ENCODE results near the gene CNBP. TPM values are rescaled to one million over a fixed set of nuclear protein-coding genes. Genes with fewer than 3 reads are reported as not detected.

CNBP gene
- total and polyA plus RNA-seq, 9 of the 15 experiments (the other 6 are each of a cell fraction or from before 2014, with no cell fraction given), result 284 to 717 (median 412) TPM

- TF ChIP-seq VEZF1 (CRISPR knock-in tag; IDR thresholded peaks at IDR 0.05) (peak; percentile 32; the same call in 1 of the 2 replicates), AFF1 (IDR thresholded peaks at IDR 0.05; ENCODE audit: low read depth in 1 of 2, partially characterized antibody in 2 of 2) (peak; percentile 29 to 61), TGIF2 (CRISPR knock-in tag; IDR thresholded peaks at IDR 0.05) (peak; percentile 88), CC2D1A (IDR thresholded peaks at IDR 0.05) (peak; percentile 67), PHB (CRISPR knock-in tag; IDR thresholded peaks at IDR 0.05) (0 out of 2 replicates have a peak, but pooled peaks have one; percentile 13), MAZ (CRISPR knock-in tag; conservative IDR thresholded peaks at IDR 0.05 in 1 of 2, IDR thresholded peaks at IDR 0.05 in 1 of 2) (peak in 1 of 2 experiments; percentile 8; a peak in 2 of 4 replicates), TAF7 (tag; IDR thresholded peaks at IDR 0.05) (peak; percentile 61), ASH1L (IDR thresholded peaks at IDR 0.05; ENCODE audit: borderline replicate concordance, low read depth, partially characterized antibody) (no peak), RFX1 (IDR thresholded peaks at IDR 0.05) (no peak), ZNF431 (CRISPR knock-in tag; IDR thresholded peaks at IDR 0.05) (0 out of 2 replicates have a peak, but pooled peaks have one; percentile 6), TBP (optimal IDR thresholded peaks at IDR 0.05; ENCODE audit: low read depth, low read length) (peak; percentile 87), EP300 (IDR thresholded peaks at IDR 0.05; ENCODE audit: low read length) (no peak), SUPT5H (IDR thresholded peaks at IDR 0.05) (peak; percentile 91), U2AF1 (optimal IDR thresholded peaks at IDR 0.05; ENCODE audit: low read depth, low read length) (peak; percentile 89), ESRRA (IDR thresholded peaks at IDR 0.05; ENCODE audit: borderline replicate concordance, low read depth) (peak; percentile 66), RCOR1 (IDR thresholded peaks at IDR 0.05; ENCODE audit: borderline replicate concordance in 1 of 2, low read depth in 2 of 2, low read length in 2 of 2) (0 out of 4 replicates have a peak, but pooled peaks of 1 of the 2 experiments have one; percentile 47), CBFA2T3 (IDR thresholded peaks at IDR 0.05) (no peak), ETS1 (conservative IDR thresholded peaks at IDR 0.05; ENCODE audit: control insufficient read depth, low read depth, low read length) (peak; percentile 69; the same call in 1 of the 2 replicates), RBBP5 (IDR thresholded peaks at IDR 0.05; ENCODE audit: borderline replicate concordance, insufficient read depth, low read length, poor library complexity, severe bottlenecking) (peak; percentile 55), ZNF217 (CRISPR knock-in tag; IDR thresholded peaks at IDR 0.05) (no peak)
Measured at GRCh38 chr3:129183569-129184395, at the start of gene CNBP (continued).

Measured in K562 (cell line).